GM12874 (cell line): Measurements from ENCODE around the gene CAMKK2.

Experiments
- TF ChIP-seq, protein P1 (sequence below): IDR thresholded peaks from 2 replicates; pipeline ENCODE4 v1.5.1; 2011; ENCODE audit warnings: low read depth, mild to moderate bottlenecking, control low read depth, low read length, moderate library complexity; ENCODE audit not compliant: insufficient read depth

Gene CAMKK2

DNA sequence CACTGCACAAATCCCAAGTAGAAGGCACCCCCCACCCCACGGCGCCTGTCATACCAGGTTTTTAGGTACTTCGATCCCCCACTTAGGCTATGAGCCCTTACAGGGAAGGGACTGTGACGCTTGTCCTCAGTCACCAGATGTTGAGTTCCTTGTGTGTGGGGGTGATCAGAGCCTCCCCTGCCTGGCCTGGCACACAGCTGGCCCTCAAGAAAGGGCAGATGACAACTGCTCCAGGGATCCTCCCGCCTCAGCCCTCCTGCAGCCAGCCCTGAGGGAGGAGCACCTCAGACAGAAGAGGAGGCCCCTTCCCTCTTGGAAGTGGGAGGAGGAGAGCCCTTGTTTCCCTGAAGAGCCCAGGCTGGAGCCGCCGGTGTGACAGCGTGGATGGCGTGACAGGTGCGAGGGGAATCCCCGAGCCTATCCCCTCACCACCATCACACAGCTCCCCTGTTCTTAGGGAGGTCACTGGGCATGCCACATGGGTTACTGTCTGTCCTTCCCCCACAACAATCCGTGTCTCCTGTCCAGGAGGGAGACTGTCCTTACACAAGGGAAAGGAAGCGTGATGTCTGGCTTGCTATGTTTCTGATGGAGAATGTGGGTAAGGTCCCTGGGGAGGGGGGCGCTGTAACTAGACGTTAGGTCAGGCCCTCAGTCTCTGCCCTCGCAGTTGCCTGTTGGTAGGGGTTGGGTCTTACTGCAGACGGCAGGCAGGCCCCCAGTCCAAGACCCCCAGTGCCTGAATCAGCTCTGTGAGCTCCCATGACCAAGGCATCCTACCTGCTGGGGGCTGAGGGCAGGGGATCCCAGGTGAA is 55.1 kb downstream of the CAMKK2 start:
- TF ChIP-seq, protein P1, sequence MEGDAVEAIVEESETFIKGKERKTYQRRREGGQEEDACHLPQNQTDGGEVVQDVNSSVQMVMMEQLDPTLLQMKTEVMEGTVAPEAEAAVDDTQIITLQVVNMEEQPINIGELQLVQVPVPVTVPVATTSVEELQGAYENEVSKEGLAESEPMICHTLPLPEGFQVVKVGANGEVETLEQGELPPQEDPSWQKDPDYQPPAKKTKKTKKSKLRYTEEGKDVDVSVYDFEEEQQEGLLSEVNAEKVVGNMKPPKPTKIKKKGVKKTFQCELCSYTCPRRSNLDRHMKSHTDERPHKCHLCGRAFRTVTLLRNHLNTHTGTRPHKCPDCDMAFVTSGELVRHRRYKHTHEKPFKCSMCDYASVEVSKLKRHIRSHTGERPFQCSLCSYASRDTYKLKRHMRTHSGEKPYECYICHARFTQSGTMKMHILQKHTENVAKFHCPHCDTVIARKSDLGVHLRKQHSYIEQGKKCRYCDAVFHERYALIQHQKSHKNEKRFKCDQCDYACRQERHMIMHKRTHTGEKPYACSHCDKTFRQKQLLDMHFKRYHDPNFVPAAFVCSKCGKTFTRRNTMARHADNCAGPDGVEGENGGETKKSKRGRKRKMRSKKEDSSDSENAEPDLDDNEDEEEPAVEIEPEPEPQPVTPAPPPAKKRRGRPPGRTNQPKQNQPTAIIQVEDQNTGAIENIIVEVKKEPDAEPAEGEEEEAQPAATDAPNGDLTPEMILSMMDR, result no peak

DNA sequence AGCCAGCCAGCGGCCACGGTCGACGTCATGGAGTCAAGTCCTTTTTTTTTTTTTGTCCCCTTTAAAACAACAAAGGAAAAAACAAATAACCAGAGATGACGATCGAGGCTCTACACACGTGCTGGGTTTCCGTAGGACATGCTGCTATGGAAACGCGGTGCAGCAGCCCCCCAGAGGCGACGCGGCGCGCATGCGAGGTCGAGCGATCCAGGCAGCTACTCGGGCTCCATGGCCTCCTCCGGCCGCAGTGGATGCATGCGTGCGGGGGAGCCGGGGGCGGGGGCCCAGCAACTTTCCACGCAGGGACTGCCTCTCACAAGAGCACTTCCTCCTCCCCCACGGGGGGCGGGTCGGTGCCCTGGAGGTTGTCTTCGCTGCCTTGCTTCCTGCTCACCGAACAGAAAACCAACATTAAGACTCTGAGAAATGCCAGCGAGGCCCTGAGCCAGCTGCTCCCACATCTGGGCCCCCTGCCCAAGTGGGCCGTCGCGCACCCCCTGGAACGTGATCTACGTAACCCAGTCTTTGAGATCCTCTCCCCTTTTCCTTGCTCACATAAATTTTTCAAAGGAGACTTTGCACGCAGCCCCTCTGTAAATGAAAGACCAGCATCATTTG is 55.9 kb downstream of the CAMKK2 start:
- TF ChIP-seq, protein P1, result no peak

DNA sequence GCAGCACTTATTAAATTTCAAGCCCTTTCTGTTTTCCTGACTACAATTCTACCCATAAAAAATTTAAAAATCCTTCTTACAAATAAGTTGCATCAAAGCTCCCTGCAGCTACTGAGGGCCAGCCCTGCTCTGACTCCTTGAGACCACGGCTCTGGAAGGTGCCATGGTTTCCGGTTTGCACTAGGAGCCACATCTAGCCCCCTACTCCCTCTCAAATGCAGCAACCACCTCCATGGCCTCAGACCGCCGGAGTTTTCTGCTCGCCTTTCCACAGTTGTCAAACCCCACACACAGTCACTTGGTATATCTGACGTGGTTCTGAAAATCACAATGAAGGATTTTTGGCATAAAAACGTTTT is 56.5 kb downstream of the CAMKK2 start:
- TF ChIP-seq, protein P1, result no peak

DNA sequence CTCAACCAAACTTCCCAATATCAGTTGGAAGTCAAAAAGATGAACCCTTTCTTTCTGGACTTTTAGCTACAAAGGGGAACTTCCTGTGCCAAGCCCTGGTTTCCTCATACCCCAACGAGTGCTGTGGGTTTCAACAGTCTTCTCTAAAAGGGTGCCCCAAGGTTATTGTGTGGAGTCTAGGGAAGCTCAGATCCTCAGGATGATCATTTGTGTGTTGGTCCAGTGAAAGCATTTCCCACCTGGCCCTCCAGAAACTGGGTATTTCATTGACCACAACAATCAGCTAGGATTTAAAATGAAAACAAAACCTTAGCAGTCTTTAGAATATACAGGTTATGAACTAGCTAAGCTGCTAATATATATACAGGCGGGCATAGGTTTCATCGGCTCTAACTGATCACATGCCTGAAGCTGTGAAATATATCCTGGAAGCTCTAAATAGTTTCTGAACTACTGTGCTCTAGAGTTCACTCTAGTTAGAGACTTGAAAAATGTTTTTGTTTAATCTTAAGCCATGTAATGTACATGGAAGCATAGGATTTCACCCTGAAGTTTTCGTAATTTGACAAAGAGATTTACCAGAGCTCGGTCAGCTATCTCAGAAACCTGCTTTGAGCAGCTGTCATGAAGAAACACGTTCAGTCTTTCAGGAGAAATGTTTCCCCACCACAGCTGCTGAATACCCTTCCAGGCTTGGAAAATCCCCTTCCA is 57.0 kb downstream of the CAMKK2 start:
- TF ChIP-seq, protein P1, result no peak

DNA sequence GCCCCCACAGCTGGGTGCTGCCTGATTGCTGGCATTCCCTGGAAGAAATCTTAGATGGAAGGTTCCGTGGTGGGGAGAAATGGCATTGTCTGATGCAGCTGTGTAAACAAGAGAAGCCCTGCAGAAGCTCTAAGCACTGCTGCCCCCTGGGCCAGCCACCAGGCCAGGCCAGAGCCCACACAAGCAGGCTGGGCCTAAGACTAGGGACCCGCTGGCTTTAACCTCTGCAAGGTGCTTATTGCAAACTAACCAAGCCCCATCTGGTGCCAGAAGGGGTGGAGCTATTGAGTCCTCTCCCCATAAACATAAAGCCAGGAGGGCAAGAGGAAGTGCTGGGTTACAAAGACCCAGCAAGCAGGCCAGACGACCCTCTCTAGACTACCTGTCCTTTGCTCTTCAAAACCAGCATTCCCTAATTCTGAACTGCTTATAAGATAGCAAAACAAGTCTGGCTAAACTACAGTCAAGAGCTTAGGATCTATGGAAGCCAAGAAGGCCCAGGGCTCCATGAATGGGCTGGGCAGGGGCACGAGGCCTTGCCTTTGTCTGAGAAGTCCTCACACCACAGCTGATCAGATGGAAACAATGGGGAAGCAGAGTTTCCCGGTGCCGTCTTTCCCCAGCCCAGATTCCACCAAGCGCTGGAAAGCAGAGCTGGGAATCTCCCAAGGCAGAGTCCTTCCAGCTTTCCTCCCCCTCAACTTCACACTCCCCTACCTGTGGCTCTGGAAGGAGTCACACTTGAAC is 57.7 kb downstream of the CAMKK2 start:
- TF ChIP-seq, protein P1, result no peak

DNA sequence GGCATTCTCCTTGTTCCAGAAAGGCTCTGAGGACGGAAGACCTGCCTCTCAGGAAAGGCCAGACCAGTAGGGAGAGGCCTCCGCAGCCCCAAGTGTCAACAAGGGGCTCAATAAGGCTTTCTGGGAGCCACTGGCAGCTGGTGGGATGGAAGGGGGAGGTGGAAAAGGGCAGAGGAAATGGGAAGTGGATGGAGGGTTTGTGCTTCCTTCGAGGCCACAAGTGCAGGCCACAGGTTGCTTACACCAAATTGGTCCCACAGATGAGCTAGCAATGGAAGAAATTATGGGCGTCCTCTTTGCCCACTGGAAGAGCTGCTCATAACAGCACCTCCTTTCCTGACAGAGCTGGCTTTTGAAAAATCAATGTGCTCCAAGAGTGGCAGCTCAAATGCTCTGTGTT is 58.4 kb downstream of the CAMKK2 start:
- TF ChIP-seq, protein P1, result no peak

DNA sequence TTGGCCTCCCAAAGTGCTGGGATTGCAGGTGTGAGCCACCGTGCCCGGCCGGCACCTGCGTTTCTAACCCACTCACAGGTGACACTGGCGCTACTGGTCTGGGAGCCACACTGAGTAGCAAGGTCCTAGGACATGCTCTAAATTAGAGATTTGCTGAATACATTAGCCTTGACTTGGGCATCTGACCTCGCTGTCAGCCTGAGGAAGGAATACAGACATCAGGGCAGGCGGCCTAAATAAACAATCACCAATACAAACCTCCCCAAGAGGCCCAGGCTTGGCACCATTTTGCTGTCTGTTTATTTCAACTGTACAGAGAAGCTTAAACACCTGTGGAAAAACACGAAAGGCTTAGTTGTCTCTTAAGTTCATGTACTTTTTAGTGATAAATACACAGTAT is 59.1 kb downstream of the CAMKK2 start:
- TF ChIP-seq, protein P1, result no peak
